ENCODE results near the gene TNFRSF9.
"Not testable (repeated sequence)": the region's sequence is repeated elsewhere in the genome, so short reads cannot be mapped to it uniquely, and the experiment has no call there.

TNFRSF9 gene

GRCh38 chr1:7961216-7962013 lies 20.8 kb upstream of the TNFRSF9 start, which contains the start of gene PARK7:
PARK7 (plus strand) TSS chr1:7961711; CDS start chr1:7962786, 1,075 bp downstream.
- in situ Hi-C loops (cut with MboI; ENCODE audit: low sequenced_read_pairs): no loop called here

DNA sequence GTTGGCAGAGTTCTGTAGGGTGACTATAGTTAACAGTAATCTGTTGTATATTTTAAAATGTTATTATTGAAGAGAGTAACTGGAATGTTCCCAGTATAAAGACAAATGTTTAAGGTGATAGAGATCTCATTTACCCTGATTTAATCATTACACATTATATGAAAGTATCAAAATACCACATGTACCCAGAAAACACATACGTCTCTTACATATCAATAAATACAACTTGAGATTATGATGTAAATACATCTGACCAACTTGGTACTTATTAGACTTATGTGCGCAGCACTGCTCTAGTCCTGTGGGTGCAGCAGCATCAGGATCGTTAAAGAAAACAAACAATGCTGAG lies 20.2 kb upstream of the TNFRSF9 start:
- in situ Hi-C loops (cut with MboI; ENCODE audit: low sequenced_read_pairs): no loop called here

GRCh38 chr1:7960165-7960564 lies 19.5 kb upstream of the TNFRSF9 start:
- in situ Hi-C loops (cut with MboI; ENCODE audit: low sequenced_read_pairs): no loop called here

GRCh38 chr1:7956218-7957032 lies 15.8 kb upstream of the TNFRSF9 start:
- in situ Hi-C loops (cut with MboI; ENCODE audit: low sequenced_read_pairs): no loop called here

DNA sequence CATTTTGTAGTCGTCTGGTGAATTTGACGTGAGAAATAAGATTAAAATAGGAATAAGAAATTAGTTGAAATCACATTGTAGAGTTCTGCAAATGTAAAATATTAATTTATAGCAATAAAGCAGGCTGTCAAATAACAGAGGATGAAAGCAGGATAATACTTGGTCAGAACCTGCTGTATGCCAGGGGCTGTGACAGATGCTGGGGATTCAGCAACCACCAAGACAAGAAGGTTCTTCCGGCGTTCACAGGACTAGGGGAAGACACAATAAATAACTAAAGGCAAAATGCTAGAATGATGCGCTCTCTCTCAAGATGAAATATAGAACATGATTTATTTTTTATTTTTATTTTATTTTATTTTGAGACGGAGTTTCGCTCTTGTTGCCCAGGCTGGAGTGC lies 14.0 kb upstream of the TNFRSF9 start:
- in situ Hi-C loops (cut with MboI; ENCODE audit: low sequenced_read_pairs): no loop called here

GRCh38 chr1:7953850-7954609 lies 13.4 kb upstream of the TNFRSF9 start:
- in situ Hi-C loops (cut with MboI; ENCODE audit: low sequenced_read_pairs): no loop called here

- in situ Hi-C loops (cut with MboI; ENCODE audit: low sequenced_read_pairs): not testable (repeated sequence)
These were observed 12.2 kb upstream of the TNFRSF9 start for GRCh38 chr1:7952791-7953190.

- in situ Hi-C loops (cut with MboI; ENCODE audit: low sequenced_read_pairs): no loop called here
These were observed 8.3 kb upstream of the TNFRSF9 start for GRCh38 chr1:7948960-7949359.

DNA sequence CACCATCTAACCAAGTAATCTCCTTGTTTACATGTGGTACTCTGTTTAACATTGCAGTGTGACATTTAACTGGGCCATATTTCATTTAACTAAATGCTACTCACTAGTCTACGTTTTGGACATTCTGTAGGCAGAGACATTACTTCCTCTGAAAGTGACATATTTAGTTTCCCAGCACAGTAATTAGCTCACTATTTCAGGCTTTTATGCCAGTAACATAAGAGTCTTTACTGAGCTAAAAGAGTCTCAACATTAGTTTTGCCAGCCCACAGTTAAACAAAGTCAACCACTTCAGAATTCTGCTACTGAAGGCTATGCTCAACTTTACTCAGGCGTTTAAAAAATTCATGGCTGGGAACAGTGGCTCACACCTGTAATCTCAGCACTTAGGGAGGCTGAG lies 2.6 kb upstream of the TNFRSF9 start:
- in situ Hi-C loops (cut with MboI; ENCODE audit: low sequenced_read_pairs): no loop called here

DNA sequence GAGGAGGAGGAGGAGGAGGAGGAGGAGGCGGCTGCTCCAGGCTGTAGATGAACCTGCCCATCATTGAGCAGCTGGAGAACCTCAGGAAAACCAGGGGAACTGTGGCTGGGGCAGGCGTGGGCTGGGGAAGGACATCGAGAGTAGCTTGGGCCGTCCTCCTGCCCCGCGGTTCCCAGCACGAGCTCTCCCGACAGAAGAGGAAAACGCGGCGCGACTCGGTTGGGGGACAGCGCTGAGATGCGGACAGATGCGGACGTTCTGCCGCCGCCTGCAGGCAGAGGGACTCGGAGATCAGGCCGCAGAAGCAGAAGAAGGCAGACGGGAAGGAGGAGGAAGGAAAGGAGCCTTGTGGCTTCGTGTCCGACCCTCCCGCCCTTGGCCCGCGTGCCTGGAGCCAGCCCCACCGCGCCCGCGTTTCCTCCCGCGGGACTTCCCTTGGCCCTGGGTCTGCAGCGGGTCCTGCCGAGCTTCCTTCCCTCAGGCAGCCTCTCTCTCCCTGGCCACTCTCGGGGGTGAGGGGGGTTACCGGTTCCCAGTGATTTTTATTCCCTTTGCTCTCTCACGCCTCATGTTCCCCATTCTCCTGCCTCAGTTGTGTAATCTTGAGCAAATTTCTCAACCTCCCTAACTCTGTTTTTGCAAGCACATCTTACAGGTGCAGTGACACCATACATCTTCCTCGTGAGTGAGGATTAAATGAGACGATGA lies 1.7 kb upstream of the TNFRSF9 start:
- in situ Hi-C loops (cut with MboI; ENCODE audit: low sequenced_read_pairs): no loop called here

DNA sequence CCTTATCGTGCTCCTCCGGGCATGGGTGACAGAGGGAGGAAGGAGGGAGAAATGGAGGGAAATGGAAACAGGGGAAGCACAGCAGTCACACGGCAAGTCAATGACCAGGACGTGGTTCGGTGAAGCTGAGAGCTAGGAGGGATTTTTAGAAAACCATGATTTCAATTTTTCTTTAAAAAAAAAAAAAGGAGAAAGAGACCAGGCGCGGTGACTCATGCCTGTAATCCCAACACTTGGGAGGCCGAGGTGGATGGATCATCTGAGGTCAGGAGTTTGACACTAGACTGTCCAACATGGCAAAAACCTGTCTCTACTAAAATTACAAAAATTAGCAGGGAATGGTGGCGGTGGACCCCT lies 776 bp upstream of the TNFRSF9 start:
- in situ Hi-C loops (cut with MboI; ENCODE audit: low sequenced_read_pairs): no loop called here

DNA sequence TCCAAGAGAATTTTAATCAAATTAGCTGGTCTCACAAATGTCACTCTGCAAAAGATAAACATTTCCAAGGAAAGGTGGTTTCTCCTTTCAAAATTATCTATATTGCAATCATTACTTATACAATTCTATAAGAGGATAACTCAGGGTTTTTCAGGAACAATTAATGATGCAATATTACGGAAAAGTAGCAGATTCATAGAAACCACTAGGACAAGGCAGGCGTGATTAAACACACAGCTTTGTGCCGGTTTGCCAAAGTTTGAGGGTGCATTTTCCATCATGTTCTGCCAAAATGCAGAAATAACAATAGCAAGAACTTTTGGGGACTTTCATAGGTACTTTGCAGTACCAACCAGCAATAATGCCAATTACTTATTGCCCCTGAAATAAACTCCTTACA lies 605 bp downstream of the TNFRSF9 start:
- in situ Hi-C loops (cut with MboI; ENCODE audit: low sequenced_read_pairs): no loop called here

DNA sequence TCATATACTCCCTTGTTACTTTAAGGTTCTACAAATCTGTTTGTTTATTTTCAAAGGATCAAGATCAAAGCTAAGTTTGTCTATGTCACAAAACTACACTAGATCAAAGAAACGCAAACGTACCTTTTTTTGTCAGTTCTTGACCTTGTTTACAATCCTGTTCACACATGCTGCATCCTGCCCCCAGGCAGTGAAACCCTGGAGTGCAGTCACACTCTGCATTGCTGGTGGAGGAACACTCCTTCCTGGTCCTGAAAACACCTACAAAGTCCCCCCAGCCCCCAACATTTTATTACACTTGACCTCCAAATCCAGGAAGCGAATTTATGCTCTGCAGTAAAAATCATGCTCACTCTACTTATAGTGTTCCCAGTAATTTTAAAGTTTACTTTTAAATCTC lies 2.6 kb downstream of the TNFRSF9 start:
- in situ Hi-C loops (cut with MboI; ENCODE audit: low sequenced_read_pairs): no loop called here

DNA sequence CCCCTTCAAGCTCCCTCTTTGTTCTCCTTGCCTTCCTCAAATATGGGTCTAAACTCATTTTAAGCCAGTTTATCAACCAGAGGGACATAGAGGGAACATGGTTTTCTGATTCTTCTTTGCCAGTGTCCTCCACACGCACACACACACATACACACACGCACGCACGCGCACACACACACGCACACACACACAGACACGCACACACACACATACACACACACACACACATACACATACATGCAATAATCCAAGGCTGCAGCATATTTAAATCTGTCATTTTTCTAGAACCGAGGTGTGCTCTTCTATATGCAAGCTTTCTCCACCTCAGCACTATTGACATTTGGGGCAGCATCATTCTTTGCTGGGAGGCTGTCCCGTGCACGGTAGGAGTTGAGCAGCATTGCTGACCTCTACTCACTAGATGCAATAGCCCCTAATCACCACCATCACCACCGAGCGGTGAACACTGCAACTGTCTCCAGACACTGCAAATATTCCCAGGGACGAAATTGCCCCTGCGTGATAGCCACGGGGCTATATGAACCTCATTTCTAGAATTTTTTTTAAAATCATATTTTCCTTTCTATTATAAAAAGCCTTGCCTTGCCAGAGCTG lies 8.0 kb downstream of the TNFRSF9 start:
- in situ Hi-C loops (cut with MboI; ENCODE audit: low sequenced_read_pairs): no loop called here

- in situ Hi-C loops (cut with MboI; ENCODE audit: low sequenced_read_pairs): no loop called here
These were observed 9.2 kb downstream of the TNFRSF9 start for GRCh38 chr1:7931446-7931812.

- in situ Hi-C loops (cut with MboI; ENCODE audit: low sequenced_read_pairs): no loop called here
These were observed 9.8 kb downstream of the TNFRSF9 start for GRCh38 chr1:7930645-7931445.

DNA sequence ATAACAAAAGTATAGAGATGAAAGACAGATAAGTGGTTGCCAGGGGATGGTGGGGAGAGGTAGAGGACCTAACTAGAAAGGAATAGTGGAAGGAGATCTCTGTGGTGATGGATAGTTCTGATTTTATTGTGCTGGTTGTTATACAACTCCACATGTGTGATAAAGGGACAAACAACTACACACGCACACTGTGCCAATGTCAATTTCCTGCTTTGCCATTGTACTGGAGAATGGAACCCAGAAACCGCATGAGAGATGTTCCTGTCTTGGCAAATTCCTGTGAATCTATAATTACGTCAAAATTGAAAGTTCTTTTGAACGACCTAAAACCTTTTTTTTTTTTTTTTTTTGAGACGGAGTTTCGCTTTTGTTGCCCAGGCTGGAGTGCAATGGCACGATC lies 11.0 kb downstream of the TNFRSF9 start:
- in situ Hi-C loops (cut with MboI; ENCODE audit: low sequenced_read_pairs): no loop called here

GRCh38 chr1:7928247-7928646 lies 12.4 kb downstream of the TNFRSF9 start:
- in situ Hi-C loops (cut with MboI; ENCODE audit: low sequenced_read_pairs): no loop called here

DNA sequence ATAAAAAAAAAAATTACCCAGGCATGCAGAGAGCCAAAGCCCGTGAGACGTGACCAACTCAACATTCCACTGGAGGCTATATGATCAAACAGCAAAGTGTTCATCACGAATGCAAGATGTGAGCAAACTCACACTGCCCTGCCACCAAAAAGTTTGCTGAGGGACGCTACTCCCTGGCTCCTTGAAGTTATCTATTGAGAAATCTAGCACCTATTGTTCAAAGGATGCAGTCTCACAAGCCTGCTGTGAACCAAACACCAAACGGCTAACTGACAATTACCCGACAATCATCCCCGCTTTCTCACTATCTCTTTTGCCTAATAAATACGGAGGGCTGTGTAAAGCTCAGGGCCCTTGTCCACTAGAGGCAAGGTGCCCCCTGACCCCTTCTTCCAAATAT lies 13.6 kb downstream of the TNFRSF9 start:
- in situ Hi-C loops (cut with MboI; ENCODE audit: low sequenced_read_pairs): not testable (repeated sequence)

GRCh38 chr1:7922301-7922700 lies 18.3 kb downstream of the TNFRSF9 start:
- in situ Hi-C loops (cut with MboI; ENCODE audit: low sequenced_read_pairs): no loop called here
